Measurements from ENCODE around the gene SIRT6.

GRCh38 chr19:4185413-4186086 is 3.2 kb upstream of the SIRT6 start:
- TF ChIP-seq CTCF (IDR thresholded peaks at IDR 0.05) (no peak), REST (IDR thresholded peaks at IDR 0.05; ENCODE audit: low read depth, low read length) (no peak), EZH2phosphoT487 (IDR thresholded peaks at IDR 0.05; ENCODE audit: borderline replicate concordance, low read depth) (no peak)
